IMR-90 (cell line): ENCODE data around the gene CNOT6. TPM values are rescaled to one million over a fixed set of nuclear protein-coding genes. Genes with fewer than 3 reads are reported as not detected.
"Not testable (repeated sequence)": the region's sequence is repeated elsewhere in the genome, so short reads cannot be mapped to it uniquely, and the experiment has no call there.

Experiments used
- ATAC-seq: fragments of 200-7000 bp; cut with Tn5 transposase; 2 replicates; pipeline ENCODE4 v1.9.1; 2020; ENCODE audit warnings: low read depth, mild to moderate bottlenecking, moderate library complexity
- BruUV-seq: library from RNA; stranded (reverse); fragments of 400-500 nt; replicated peaks from 2 replicates; lab custom pipeline; 2021; lab: Mats Ljungman, UMichigan
- CTCF ChIA-PET: fragments of 300-600 bp; formaldehyde crosslinking; extraction: SDS; loops from one replicate; lab custom pipeline; 2021; ENCODE audit warnings: antibody characterized with exemption; lab: Yijun Ruan, JAX
- POLR2A ChIA-PET: fragments of 300-600 bp; sonication (Branson Sonifier 250); formaldehyde crosslinking; loops from one replicate; lab custom pipeline; 2022; ENCODE audit warnings: antibody characterized with exemption; ENCODE audit not compliant: unreplicated experiment; lab: Charles Lee
- DNase-seq: peaks from one replicate; pipeline ENCODE4 v3.0.0; 2013
- H2AFZ ChIP-seq: replicated peaks from 2 replicates; pipeline ENCODE3; 2013; ENCODE audit warnings: low read length, mild to moderate bottlenecking; ENCODE audit not compliant: poor library complexity
- H2AK5ac ChIP-seq: 2 replicates; pipeline ENCODE4 v1.6.1; 2013; ENCODE audit warnings: low read depth, low read length, inconsistent platforms
- H2AK9ac ChIP-seq: replicated peaks from 2 replicates; pipeline ENCODE3; 2013; ENCODE audit warnings: mild to moderate bottlenecking, low read depth, low read length, moderate library complexity; ENCODE audit not compliant: poor library complexity
- H2BK120ac ChIP-seq: 2 replicates; pipeline ENCODE4 v1.6.1; 2013; ENCODE audit warnings: low read depth, low read length, inconsistent platforms
- H2BK15ac ChIP-seq: 3 replicates; pipeline ENCODE4 v1.6.1; 2013; ENCODE audit warnings: low read depth, low read length, inconsistent platforms
- H2BK20ac ChIP-seq: 2 replicates; pipeline ENCODE4 v1.6.1; 2013; ENCODE audit warnings: low read depth, mild to moderate bottlenecking, inconsistent platforms, low read length, moderate library complexity
- H2BK5ac ChIP-seq: 2 replicates; pipeline ENCODE4 v1.6.1; 2013; ENCODE audit warnings: mild to moderate bottlenecking, low read depth, low read length, inconsistent platforms; ENCODE audit not compliant: poor library complexity, severe bottlenecking
- H3K14ac ChIP-seq: replicated peaks from 2 replicates; pipeline ENCODE4 v1.6.1; 2013; ENCODE audit warnings: low read depth, low read length, inconsistent platforms
- H3K18ac ChIP-seq: 2 replicates; pipeline ENCODE4 v1.6.1; 2013; ENCODE audit warnings: low read depth, low read length, control low read depth
- H3K23ac ChIP-seq: 2 replicates; pipeline ENCODE4 v1.6.1; 2013; ENCODE audit warnings: low read depth, low read length, inconsistent platforms
- H3K27ac ChIP-seq: 2 replicates; pipeline ENCODE4 v1.5.1; 2013; ENCODE audit warnings: mild to moderate bottlenecking, control low read depth, low read length; ENCODE audit not compliant: insufficient read depth
- H3K27me3 ChIP-seq: 2 replicates; pipeline ENCODE4 v1.6.1; 2013; ENCODE audit warnings: low read length; ENCODE audit not compliant: control insufficient read depth, insufficient read depth
- H3K36me3 ChIP-seq: 2 replicates; pipeline ENCODE4 v1.6.1; 2013; ENCODE audit warnings: low read length, mixed read lengths; ENCODE audit not compliant: control insufficient read depth, insufficient read depth
- H3K4ac ChIP-seq: 2 replicates; pipeline ENCODE4 v1.6.1; 2013; ENCODE audit warnings: low read depth, low read length, inconsistent platforms
- H3K4me1 ChIP-seq: 2 replicates; pipeline ENCODE4 v1.6.1; 2013; ENCODE audit warnings: low read length, mixed read lengths; ENCODE audit not compliant: control insufficient read depth, insufficient read depth
- H3K4me2 ChIP-seq: 2 replicates; pipeline ENCODE4 v1.6.1; 2013; ENCODE audit warnings: low read depth, mild to moderate bottlenecking, control low read depth, low read length, moderate library complexity
- H3K4me3 ChIP-seq: 2 replicates; pipeline ENCODE4 v1.5.1; 2013; ENCODE audit warnings: low read depth, mild to moderate bottlenecking, control low read depth, low read length, moderate library complexity; ENCODE audit not compliant: insufficient read depth
- H3K56ac ChIP-seq: 2 replicates; pipeline ENCODE4 v1.6.1; 2013; ENCODE audit warnings: low read length, inconsistent platforms; ENCODE audit not compliant: insufficient read depth; ENCODE audit errors: extremely low read depth
- H3K79me1 ChIP-seq, 2 experiments: 2 replicates each; pipeline ENCODE4 v1.6.1; 2013; ENCODE audit warnings: low read length in 2 of 2, inconsistent platforms in 1 of 2, low read depth in 1 of 2
- H3K9ac ChIP-seq: 2 replicates; pipeline ENCODE4 v1.6.1; 2013; ENCODE audit warnings: low read depth, low read length, control low read depth
- H3K9me1 ChIP-seq: 2 replicates; pipeline ENCODE4 v1.6.1; 2013; ENCODE audit warnings: low read length, inconsistent platforms; ENCODE audit not compliant: insufficient read depth
- H3K9me3 ChIP-seq: 2 replicates; pipeline ENCODE4 v1.6.1; 2013; ENCODE audit warnings: low read length; ENCODE audit not compliant: control insufficient read depth, insufficient read depth
- H4K20me1 ChIP-seq: 2 replicates; pipeline ENCODE4 v1.6.1; 2013; ENCODE audit warnings: low read length, inconsistent platforms; ENCODE audit not compliant: insufficient read depth
- H4K5ac ChIP-seq: 2 replicates; pipeline ENCODE4 v1.6.1; 2013; ENCODE audit warnings: mild to moderate bottlenecking, low read depth, low read length, control low read depth
- H4K8ac ChIP-seq, 2 experiments: 2 replicates each; pipeline ENCODE4 v1.6.1; 2013; ENCODE audit warnings: low read depth in 2 of 2, low read length in 2 of 2, control low read depth in 1 of 2, inconsistent platforms in 1 of 2
- H4K91ac ChIP-seq: 2 replicates; pipeline ENCODE4 v1.6.1; 2013; ENCODE audit warnings: low read depth, low read length, inconsistent platforms; ENCODE audit not compliant: insufficient read depth
- WGBS, 2 experiments: methylation state at CpG; one replicate each; pipeline versions ENCODE4 v1.1.5 to v1.1.7; 2013; ENCODE audit warnings: missing lambda C conversion rate in 2 of 2; ENCODE audit not compliant: insufficient read length in 1 of 2; ENCODE audit errors: extremely low coverage in 2 of 2; 5-methylcytosine and 5-hydroxymethylcytosine counted together
- dilution Hi-C: fragments of 300-500 bp; cut with HindIII; formaldehyde crosslinking; loops from one replicate; pipeline ENCODE4 v1.14.3; 2018; ENCODE audit warnings: low sequenced_read_pairs; ENCODE audit not compliant: unreplicated experiment
- in situ Hi-C: fragments of 300-500 bp; cut with MboI; formaldehyde crosslinking; loops from 3 replicates; pipeline ENCODE4 v1.14.3; 2019; ENCODE audit warnings: low sequenced_read_pairs, inconsistent platforms, mixed read lengths
- intact Hi-C: fragments of 100-400 bp; cut with micrococcal nuclease; formaldehyde crosslinking; loops from 2 replicates; pipeline ENCODE4 v1.10.0; 2022
- polyA plus RNA-seq, 3 experiments: library from polyadenylated mRNA; depleted of rRNA; stranded (reverse); fragments of >200 nt; gene quantifications; 2 replicates each; pipeline ENCODE4 v1.2.3, GENCODE V29; 2012; ENCODE audit warnings: low replicate concordance in 1 of 3
- total RNA-seq: library from RNA; depleted of rRNA; stranded (reverse); fragments of >200 nt; gene quantifications from 2 replicates; pipeline ENCODE4 v1.2.3, GENCODE V29; 2012

CNOT6 gene
- total and polyA plus RNA-seq, 2 of the 4 experiments (the other 2 are of a cell fraction) = 9.7 to 10.8 TPM

DNA sequence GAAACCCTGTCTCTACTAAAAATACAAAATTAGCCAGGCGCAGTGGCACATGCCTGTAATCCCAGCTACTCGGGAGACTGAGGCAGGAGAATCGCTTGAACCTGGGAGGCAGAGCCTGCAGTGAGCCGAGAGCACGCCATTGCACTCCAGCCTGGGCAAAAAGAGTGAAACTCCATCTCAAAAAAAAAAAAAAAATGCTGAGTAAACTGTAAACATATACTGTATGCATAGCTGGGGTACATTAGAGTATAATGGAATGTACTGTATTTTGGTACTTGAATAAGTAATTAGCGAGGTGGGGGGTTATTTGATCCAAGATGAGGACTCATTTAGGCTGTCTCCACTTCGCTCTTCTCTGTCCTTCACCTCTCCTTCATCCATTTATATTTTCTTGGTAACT lies 3.7 kb downstream of the CNOT6 start:
- H3K9me3 ChIP-seq, H4K91ac ChIP-seq, H2BK5ac ChIP-seq, dilution Hi-C loops, H2AFZ ChIP-seq, POLR2A ChIA-PET, CTCF ChIA-PET, H3K4ac ChIP-seq, H2AK5ac ChIP-seq, H2BK120ac ChIP-seq, H2AK9ac ChIP-seq, intact Hi-C loops, H3K23ac ChIP-seq, H3K14ac ChIP-seq, H3K18ac ChIP-seq, H3K9ac ChIP-seq, H3K9me1 ChIP-seq, H4K8ac ChIP-seq, BruUV-seq, in situ Hi-C loops, H3K27me3 ChIP-seq, H4K5ac ChIP-seq, ATAC-seq, H3K27ac ChIP-seq, H3K4me3 ChIP-seq, H3K56ac ChIP-seq, DNase-seq, H3K4me2 ChIP-seq, H2BK15ac ChIP-seq, H3K36me3 ChIP-seq, H2BK20ac ChIP-seq: not testable (repeated sequence)
- Histone ChIP-seq H4K20me1 (peaks cover 43% of the 10 kb centered on the region), H3K79me1 (peaks cover 41 to 60% of the 10 kb centered on the region in 2 experiments), H3K4me1 (peaks cover 13% of the 10 kb centered on the region)
- 100% methylated on average over 2 of the region's 7 CpGs; no CpG with 5 or more reads in 1 of the 2 experiments for WGBS, 2 experiments
